ENCODE data around the gene SH2D4B. TPM values are rescaled to one million over a fixed set of nuclear protein-coding genes. Genes with fewer than 3 reads are reported as not detected.

The SH2D4B gene
- total RNA-seq, 1 experiment from 2014 or later = 0.07 TPM

DNA sequence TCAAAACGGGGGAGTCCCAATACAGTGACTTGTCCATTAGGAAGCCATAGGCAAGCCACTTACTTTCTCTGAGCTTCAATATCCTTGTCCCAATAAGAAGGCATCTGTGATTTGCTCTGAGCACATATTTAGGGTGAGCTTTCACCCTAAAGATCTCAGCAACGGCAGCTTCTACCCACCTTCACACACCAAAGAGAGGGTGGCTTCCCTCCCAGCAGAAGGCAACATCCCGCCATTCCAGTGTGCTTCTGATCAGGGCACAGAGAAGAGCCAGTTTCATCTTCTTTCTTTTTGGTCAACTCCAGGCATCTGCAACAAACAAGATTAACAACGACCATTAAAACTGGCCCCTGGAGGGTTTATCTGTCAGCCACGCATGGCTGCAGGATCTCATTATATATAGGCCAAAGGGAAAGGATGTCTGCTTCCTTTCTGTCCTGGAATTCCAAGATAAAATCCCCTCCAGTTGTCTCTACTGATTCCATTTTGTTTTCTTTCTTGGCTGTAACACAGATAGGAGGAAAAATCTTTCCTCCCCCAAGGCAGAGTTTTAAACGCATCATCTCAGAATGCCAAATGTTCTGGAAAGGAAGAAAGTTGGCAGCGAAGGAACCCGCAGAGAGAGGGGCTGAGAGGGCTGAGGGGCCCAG, 491 bp upstream of the SH2D4B start:
- Histone ChIP-seq H3K23me2 (ENCODE audit: insufficient read length, low read depth, low read length, poor library complexity, severe bottlenecking) (no peaks in the 10 kb centered on the region), H2BK12ac (ENCODE audit: insufficient read length, low read depth, low read length) (no peak overlapping the region), H3K79me2 (ENCODE audit: insufficient read depth, low read length) (no peaks in the 10 kb centered on the region), H4K20me1 (ENCODE audit: control insufficient read depth, insufficient read depth, insufficient read length) (peaks cover 2% of the 10 kb centered on the region), H3K4ac (ENCODE audit: low read depth, low read length) (no peak overlapping the region), H3T11ph (ENCODE audit: low read length) (no peak overlapping the region), H2BK5ac (ENCODE audit: insufficient read length, low read length) (no peak overlapping the region), H4K8ac (replicated peaks; ENCODE audit: insufficient read length, low read depth, low read length) (no peak overlapping the region), H3K56ac (ENCODE audit: insufficient read length, low read depth, low read length) (no peak overlapping the region), H2AFZ (ENCODE audit: low read length) (no peak overlapping the region), H3K4me2 (ENCODE audit: insufficient read depth, insufficient read length, low read length) (no peak overlapping the region), H3K23ac (ENCODE audit: insufficient read length, low read depth, low read length) (no peak overlapping the region), H4K91ac (ENCODE audit: insufficient read length, low read depth, low read length) (no peak overlapping the region), H3K79me1 (ENCODE audit: insufficient read depth, low read depth, low read length, poor library complexity, severe bottlenecking) (no peaks in the 10 kb centered on the region), H3K14ac (ENCODE audit: insufficient read depth, low read length) (no peak overlapping the region), H4K5ac (ENCODE audit: insufficient read length, low read depth, low read length) (no peak overlapping the region), H3K9me3 (ENCODE audit: control insufficient read depth, low read depth, low read length) (no peaks in the 10 kb centered on the region), H2BK20ac (ENCODE audit: low read depth, low read length, poor library complexity, severe bottlenecking) (no peak overlapping the region), H3K9ac (ENCODE audit: extremely low read depth, insufficient read length, low read length) (no peak overlapping the region), H2BK120ac (ENCODE audit: low read depth, low read length, poor library complexity, severe bottlenecking) (no peak overlapping the region), H3K27me3 (ENCODE audit: insufficient read depth, low read length) (no peaks in the 10 kb centered on the region), H2AK5ac (ENCODE audit: insufficient read length, low read length) (no peak overlapping the region), H3K4me1 (ENCODE audit: insufficient read depth, low read length) (no peaks in the 10 kb centered on the region), H3K18ac (ENCODE audit: insufficient read length, low read depth, low read length) (no peak overlapping the region), H2BK15ac (ENCODE audit: low read depth, low read length) (no peak overlapping the region), H3K27ac (ENCODE audit: insufficient read length, low read depth, low read length) (no peak overlapping the region)
- no peak for DNase-seq
- no CpG with 5 or more reads among the region's 8 CpGs for WGBS (ENCODE audit: extremely low coverage, insufficient read length, low lambda C conversion rate)
- H3K4me1 Mint-ChIP-seq = peaks cover 0 to 4% of the 10 kb centered on the region in 2 experiments; a peak in 1 of 4 replicates
- TF ChIP-seq, protein P1, sequence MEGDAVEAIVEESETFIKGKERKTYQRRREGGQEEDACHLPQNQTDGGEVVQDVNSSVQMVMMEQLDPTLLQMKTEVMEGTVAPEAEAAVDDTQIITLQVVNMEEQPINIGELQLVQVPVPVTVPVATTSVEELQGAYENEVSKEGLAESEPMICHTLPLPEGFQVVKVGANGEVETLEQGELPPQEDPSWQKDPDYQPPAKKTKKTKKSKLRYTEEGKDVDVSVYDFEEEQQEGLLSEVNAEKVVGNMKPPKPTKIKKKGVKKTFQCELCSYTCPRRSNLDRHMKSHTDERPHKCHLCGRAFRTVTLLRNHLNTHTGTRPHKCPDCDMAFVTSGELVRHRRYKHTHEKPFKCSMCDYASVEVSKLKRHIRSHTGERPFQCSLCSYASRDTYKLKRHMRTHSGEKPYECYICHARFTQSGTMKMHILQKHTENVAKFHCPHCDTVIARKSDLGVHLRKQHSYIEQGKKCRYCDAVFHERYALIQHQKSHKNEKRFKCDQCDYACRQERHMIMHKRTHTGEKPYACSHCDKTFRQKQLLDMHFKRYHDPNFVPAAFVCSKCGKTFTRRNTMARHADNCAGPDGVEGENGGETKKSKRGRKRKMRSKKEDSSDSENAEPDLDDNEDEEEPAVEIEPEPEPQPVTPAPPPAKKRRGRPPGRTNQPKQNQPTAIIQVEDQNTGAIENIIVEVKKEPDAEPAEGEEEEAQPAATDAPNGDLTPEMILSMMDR (conservative IDR thresholded peaks at IDR 0.05) = no peak
- peaks cover 13% of the 10 kb centered on the region for H3K27me3 Mint-ChIP-seq (ENCODE audit: low read depth)
- no peak overlapping the region for H3K4me3 Mint-ChIP-seq
- no peak overlapping the region for H3K27ac Mint-ChIP-seq
- H3K9me3 Mint-ChIP-seq = peaks cover 9 to 17% of the 10 kb centered on the region in 2 experiments; a peak in 4 of 5 replicates
- peaks cover 5 to 12% (median 9%) of the 10 kb centered on the region in 3 experiments; a peak in 5 of 7 replicates for H3K36me3 Mint-ChIP-seq (ENCODE audit: insufficient read depth in 1 of 3, low read depth in 3 of 3)
